Right renal pelvis (tissue), 4 donors: ENCODE measurements around the gene APBA2. TPM values are rescaled to one million over a fixed set of nuclear protein-coding genes. Genes with fewer than 3 reads are reported as not detected.

Source experiments
- DNase-seq, 4 donors: peaks; one replicate each; pipeline ENCODE4 v3.0.0-alpha.2; 2013; ENCODE audit warnings: low read depth in 4 of 4, low spot score in 3 of 4, missing footprints in 1 of 4
- polyA plus RNA-seq, 4 donors: library from polyadenylated mRNA; unstranded; fragments of 120-200 nt; gene quantifications; one replicate each; pipeline ENCODE4 v1.2.1, GENCODE V29; 2013; ENCODE audit not compliant: insufficient read length in 4 of 4

Gene APBA2
- polyA plus RNA-seq, 4 donors = 11.4 to 15.2 (median 13.0) TPM

DNA sequence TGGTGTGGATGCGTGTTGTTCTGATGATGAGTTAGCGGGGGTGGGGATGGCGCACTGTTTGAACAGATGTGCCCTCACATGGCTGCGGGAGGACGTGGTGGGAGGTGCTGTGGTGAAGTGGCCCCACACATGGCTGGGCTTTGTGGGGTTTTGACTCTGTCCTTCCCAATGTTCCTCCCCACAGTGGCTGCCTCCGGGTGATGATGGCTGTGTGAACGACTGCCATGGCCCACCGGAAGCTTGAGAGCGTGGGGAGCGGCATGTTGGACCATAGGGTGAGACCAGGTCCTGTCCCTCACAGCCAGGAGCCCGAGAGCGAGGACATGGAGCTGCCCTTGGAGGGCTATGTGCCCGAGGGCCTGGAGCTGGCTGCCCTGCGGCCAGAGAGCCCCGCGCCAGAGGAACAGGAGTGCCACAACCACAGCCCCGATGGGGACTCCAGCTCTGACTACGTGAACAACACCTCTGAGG, 167.9 kb downstream of the APBA2 start:
- DNase-seq = no peak

DNA sequence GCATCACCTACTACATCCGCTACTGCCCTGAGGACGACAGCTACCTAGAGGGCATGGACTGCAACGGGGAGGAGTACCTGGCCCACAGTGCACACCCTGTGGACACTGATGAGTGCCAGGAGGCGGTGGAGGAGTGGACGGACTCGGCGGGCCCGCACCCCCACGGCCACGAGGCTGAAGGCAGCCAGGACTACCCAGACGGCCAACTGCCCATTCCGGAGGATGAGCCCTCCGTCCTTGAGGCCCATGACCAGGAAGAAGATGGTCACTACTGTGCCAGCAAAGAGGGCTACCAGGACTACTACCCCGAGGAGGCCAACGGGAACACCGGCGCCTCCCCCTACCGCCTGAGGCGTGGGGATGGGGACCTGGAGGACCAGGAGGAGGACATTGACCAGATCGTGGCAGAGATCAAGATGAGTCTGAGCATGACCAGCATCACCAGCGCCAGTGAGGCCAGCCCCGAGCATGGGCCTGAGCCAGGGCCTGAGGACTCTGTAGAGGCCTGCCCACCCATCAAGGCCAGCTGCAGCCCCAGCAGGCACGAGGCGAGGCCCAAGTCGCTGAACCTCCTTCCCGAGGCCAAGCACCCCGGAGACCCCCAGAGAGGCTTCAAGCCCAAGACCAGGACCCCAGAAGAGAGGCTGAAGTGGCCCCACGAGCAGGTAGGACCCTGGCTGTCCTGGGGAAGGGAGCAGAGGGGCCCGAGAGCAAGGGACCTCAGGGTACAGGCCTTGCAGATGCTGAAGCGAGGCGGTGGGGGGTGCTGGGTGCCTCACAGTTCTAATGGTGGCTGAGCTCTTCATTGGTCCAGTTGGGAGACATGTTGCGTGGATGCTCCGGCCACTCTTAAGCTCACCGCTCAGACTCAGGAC, 168.6 kb downstream of the APBA2 start:
- DNase-seq = no peak

DNA sequence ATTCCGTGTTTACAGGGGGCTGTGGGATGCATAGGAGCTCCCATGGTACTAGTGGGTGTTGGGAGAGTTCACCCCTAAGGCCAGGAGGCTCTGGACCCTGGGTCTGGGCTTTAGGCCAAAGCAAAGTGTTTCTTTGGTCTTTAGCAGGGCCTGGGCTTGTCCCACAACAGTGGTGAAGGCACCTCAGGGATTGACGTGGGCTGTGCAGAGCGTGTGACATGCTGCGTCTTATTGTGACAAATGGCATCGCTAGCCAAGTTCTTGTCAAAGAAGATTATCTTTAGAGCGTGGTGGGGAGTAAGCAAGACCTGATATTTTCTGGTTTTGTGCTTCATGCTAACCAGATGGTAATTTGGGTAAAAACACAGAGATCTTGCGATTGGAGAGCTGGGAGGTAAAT, 170.1 kb downstream of the APBA2 start:
- no peak for DNase-seq

DNA sequence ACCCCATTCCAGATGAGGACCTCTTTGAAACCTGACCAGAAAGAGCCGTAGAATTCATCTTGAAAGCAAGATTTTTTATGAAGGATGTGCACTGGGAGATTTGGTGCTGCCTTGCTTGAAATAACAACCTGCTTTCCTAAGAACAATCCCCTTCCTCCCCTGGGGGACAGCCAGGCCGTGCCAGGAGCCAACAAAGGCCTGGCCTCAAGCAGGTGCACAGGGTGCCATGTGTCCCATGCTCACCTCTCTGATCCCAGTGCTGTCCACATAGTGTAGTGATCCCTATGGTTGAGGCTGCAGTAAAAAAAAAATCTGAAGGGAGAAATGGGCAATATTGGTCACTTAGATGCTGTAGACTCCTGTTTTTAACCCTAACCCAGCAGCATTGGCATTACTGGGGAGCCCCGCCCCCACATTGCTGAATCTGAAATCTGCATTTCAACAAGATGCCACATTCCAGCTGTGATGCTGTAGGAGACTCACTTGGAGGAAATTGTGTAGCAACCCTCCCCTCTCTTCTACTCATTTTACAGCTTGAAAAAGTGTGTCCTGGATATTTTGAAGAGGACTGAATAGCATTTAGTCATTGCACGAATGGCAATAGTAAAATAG, 171.2 kb downstream of the APBA2 start:
- DNase-seq = no peak

DNA sequence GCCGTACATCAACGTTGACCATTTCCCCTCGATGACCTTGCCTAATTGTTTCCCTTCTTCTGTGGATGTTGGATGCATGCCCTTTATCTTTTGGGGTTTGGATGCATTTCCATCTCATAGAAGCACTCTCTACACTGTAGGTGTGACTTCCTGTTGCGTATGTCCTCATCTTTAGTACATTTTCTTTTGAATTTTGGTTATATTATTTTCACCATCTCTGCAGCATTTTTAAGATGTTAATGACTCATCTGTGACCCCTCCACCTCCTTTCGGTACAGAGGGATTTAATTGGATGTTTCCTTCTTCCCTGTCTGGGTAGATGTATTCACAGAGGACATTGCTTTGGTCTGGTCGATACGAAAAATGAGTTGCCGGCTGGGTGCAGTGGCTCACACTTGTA, 172.1 kb downstream of the APBA2 start:
- no peak for DNase-seq

DNA sequence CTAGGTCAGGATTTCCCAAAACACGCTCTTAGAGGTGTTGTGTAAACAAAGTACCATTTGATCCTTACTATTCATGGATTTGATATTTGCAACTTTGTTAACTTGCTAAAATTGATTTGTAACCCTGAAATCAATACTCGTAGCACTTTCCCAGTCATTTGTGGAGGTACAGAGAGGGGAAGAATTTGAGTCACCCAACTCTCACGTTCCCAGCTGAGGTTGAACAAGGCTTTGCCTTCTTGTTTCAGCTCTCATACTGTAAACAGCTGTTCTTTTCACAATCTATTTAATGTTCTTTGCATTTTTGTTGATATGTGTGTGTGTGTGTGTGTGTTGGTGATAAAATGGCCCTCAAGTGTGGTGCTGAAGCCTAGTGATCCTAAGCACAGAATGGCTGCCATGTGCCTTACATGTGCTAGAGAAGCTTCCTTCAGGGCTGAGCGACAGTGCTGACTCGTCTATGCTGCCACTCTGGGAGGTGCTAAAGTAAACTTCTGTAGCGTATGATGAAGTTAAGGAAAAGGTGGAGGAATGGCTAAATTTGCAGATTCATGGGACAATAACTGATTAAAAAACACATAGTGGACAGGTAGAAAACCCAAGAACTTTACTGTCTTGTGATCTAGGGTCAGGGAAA, 173.2 kb downstream of the APBA2 start:
- no peak for DNase-seq

DNA sequence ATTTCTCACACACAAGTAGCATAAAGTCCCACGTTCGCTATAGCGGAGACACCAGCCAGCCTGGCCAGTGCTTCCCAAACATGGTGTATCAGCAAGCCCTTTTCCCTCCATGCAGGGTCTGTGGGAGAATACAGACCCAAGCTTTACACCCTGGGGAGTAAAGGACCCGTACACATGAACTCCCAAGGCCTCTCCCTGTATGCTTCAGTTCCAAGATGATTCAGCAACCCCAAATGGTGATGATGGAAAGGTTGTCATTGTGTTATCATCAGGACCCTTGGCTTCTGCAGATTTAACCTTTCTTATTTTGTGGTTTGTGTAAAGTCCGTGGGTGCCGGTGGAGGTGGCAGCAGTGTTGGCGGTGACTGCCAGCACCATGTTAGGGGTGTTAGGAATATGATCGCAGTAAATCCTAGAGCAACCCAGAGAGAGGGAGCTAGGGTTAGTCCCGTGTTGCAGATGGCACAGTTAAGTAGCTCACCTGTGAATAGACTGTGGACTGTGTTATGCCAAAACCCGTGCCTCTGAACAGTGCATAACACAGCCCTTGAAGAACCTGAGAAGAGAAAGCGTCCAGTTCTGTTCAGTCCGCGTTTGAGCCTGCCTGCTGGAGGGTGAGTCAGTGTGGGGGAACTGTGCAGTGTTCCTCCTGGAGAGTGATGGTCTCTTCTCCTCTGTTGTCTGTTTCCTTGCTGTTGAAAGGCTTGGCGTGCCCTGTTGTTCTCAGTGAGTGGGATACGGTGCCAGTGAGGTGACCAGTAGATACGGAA, 174.3 kb downstream of the APBA2 start:
- DNase-seq = no peak

DNA sequence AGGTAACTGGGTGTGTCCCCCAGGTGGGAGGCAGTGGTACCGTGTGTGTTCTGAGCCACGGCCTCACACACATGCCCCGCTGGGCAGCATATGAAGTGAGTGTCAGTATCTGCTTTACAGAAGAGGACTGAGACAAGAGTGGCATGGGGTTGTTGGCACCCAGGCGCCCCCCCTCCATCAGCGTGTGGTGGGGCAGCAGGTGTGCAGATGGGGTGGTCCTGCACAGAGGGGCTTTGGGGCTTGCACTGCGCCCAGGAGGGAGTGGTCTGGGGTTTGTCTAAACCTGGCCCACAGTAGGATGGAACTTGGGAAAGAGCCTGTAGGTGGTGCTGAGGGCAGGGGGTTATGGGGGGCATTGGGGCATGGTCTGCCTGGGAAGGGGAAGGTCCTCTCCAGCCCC, 176.0 kb downstream of the APBA2 start:
- DNase-seq = no peak

DNA sequence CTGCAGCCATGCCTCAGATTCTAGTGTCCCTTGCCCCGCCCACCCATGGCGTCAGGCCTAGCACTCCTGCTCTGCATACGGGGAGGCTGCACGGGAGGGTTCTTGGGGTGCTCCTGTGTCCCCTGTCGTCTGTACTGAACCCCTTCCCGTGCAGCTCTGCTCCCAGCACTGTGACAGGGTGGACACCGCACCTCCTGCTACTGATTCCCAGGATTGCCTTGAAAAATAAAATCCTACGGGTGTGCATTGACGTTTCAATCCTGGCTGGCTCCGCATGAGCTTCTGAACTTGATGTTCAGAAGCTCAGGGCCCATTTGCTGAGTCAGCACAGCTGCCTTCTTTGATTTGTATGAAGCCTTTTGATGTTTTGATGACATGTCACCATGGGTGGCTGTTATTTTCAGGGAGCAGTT, 176.4 kb downstream of the APBA2 start:
- DNase-seq = no peak

DNA sequence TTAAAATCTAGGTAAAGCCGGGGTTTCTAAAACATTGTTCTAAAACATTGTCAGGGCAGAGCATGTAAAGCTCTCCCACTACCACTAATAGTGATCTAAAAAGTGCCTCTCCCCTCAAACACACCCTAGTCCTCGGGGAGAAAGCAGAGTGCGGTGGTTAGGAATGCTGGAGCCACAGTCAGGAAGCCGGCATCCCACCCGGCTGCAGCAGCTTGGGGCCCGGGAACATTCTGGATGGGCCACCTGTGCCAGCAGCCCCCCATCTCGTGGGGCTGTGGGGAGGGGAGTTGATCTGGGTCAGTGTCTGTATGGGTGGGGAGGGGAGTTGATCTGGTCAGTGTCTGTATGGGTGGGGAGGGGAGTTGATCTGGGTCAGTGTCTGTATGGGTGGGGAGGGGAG, 176.9 kb downstream of the APBA2 start:
- DNase-seq = no peak

DNA sequence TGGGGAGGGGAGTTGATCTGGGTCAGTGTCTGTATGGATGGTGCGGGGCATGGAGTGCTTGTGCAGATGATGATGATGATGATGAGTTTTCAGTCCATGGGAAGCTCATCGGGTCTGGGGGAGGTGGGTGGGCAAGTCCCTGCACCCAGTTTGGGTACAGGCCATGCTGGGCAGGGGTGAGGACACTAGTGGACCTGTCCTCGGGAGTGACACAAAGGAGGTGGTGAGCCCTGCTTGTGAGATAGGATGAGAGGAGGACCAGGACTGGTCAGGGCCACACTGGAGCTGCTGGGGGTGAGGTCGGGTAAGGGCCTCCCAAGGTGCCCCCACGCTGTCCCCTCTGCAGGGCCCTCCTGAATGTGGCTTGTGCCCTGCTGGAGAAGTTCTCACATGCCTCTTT, 177.9 kb downstream of the APBA2 start:
- DNase-seq = no peak

DNA sequence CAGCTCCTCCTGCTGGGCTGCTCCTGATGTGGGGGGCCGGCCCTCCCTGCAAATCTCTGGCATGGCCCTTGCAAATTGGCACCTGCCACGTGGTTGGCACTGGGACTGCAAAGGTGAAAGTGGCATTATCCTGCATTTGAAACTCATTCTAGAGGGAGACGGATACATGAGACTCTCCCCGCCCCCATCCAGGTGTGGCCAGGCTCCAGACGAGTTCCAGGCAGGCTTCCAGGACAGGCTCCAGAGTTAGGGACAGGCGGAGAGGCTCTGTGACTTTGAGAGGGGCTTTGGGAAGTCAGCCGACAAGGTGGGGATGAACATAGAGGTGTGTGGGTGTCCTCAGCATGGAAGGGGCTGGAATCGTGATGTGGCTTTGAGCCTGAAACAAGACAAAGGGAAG, 178.5 kb downstream of the APBA2 start:
- DNase-seq = no peak

DNA sequence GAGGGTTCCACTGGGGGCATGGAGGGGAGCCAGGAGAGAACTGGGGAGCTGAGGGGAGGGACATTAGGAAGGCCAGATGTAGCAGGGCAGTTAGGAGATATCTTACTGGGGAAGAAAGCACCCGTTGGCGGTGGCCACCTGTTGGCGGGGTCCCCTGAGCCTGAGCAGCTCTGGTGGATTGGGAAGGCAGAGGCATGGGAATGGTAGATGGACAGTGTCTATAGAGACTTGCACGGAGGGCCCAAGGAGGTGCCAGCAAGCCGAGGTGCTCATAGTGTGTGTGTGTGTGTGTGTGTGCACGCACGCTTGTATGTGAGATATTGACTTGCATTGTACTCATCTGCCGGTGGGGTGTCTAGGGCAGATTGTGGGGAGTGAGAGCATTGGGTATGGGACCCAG, 179.0 kb downstream of the APBA2 start:
- DNase-seq = no peak

DNA sequence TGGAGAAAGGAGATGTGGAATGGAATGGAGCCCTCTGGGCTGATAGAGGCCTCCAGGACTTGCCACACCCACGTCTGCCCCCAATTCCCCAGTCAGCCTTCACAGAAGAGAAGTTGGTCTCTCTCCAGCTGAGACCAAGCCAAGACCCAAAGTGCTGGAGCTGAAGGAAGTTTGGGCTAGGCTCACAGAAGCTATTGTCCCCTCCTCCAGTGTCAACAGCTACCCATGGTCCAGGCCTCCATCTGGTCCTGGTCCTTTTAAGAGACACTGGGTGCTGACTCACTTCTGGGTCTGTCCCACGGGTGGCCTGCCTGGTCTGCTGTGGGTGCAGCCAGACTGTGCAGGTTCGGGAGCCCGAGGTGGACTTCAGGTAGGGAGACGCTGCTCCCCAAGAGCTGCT, 179.8 kb downstream of the APBA2 start:
- DNase-seq = no peak

DNA sequence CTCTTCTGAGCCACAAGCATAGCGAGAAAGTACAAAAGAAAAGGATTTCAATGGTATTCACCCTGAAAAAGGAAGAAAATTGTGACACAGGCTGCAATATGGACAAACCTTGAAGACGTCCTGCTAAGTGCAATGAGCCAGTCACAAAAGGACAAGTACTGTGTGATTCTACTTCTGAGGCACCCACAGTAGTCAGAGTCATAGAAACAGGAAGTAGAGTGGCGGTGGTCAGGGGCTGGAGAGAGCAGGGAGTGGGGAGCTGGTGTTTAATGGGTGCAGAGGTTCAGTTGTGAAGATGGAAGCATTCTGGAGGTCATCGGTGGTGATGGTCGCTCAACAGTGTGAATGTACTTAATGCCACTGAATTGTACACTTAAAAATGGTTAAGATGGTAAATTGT, 180.5 kb downstream of the APBA2 start:
- no peak for DNase-seq

DNA sequence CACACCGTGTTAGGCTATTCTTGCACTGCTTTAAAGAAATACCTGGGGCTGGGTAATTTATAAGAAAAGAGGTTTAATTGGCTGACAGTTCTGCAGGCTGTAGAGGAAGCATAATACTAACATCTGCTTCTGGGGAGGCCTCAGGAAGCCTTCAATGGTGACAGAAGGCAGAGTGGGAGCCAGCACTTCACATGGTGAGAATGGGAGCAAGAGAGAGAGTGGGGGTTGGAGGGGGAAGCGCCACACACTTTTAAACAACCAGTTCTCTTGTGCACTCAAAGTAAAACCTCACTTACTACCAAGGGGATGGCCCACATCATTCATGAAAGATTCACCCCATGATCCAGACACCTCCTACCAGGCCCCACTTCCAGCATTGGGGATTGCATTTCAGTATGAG, 181.1 kb downstream of the APBA2 start:
- no peak for DNase-seq

DNA sequence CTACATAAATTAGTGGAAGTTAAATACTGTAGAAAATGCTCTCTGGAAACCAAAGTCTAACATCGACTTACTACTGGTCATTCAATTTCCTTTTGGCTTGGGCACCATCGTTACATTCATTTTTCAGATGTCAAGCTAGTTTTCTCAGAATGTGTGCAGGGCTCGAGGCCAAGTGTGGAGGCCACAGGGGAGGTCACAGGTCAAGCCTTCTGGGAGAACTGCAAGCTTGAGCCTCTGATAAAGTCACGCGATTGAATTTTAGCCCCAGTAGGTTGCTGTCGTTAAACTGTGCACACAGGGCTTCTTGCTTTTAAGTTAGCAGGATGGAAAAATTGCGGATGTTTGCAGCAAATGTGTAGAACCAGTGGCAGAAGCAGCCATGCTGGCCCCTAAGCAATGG, 182.2 kb downstream of the APBA2 start:
- no peak for DNase-seq

DNA sequence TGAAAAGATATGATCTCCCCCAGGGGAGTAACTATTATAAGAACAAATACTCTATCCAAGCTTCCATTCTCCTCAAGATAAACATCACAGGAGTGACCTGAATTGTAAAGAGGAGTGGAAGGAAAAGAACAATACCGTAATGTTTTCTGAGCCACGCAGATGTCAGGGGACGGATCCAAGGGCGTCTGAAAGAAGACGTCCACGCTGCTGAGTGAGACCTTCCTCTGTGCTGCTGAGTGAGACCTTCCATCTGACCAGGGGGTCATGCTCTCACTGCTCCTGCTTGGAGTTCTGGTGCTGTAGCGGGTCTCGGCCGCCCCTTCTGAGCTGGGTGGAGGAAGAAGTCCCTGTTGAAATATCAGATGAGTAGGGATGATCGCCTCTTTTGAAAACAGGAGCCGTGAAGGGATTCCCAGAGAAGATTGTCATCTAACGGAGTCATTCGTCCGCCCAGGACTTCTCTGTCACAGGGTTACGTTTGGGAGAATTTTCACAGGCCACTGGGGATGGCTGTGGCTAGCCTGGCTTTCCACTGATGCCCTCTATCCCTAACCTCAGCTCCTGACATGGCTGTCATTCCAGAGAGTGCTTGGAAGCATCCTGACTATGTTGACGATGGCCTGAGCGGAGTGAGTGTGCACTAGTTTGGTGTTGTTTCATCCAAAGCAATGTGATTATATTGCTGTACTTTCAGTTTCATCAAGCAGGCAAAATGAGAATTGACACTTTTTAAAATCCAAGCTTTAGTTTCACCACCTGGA, 184.9 kb downstream of the APBA2 start:
- DNase-seq = no peak

DNA sequence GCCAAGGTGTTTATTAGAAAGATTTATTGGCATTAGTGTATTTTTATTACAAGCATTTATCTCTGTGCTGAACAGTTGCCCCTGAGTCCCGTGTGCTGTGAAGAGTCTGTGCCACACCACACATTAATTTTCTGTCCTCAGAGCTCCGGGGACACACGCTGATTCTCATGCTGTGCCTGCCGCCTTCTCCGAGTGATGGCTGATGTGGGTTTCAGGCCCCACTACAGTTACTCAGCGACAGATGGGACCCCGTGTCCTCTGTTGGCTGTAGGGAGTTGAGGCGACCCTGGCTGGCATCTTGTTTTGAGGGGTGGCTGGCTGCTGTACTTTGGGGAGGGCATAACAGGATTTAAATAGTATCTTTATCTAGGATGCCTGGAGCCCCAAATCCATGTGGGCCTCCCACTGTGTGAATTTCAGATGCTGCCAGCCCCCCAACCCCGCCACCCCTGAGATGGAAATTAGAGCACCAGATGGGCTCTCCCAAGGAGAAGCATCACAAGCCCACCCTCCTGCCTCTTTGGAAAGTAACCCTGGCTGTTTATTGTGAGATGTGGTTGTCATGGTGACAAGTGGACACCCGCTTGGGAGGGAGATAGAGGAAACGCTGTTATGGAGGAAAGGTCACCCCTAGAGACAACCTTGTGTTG, 185.6 kb downstream of the APBA2 start:
- no peak for DNase-seq

DNA sequence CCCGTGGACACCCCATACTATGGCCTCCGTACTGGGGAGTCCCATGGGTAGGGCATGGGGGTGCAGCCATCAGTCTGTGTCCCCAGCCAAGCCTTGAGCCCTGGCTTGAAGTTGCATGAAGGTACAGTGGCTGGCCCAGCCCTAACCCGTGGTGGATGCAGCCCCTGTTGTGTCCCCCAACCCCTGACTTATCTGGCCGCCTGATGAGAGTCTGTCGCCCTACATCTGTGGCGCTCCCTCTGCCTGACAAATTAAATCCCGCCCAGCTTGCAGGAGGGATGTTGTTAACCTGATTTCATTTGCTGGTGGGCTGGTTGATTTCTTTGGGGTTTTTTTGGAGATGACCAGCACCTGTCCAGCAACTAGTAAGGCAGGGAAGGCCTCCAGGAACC, 186.1 kb downstream of the APBA2 start:
- no peak for DNase-seq
